GM10248 (cell line): ENCODE measurements around the gene SLAMF1.

Source experiments
- CTCF ChIA-PET: fragments of 300-600 bp; sonication (Branson Sonifier 250); formaldehyde crosslinking; extraction: SDS; loops from one replicate; lab custom pipeline; 2021; ENCODE audit warnings: antibody characterized with exemption; lab: Yijun Ruan, JAX
- POLR2A ChIA-PET: fragments of 350-650 bp; sonication (Branson Sonifier 250); formaldehyde crosslinking; extraction: SDS; loops from one replicate; lab custom pipeline; 2020; ENCODE audit warnings: antibody characterized with exemption; lab: Yijun Ruan, JAX
- DNase-seq: peaks from one replicate; pipeline ENCODE4 v3.0.0; 2012; ENCODE audit errors: extremely low spot score
- CTCF ChIP-seq: IDR thresholded peaks from 2 replicates; pipeline ENCODE4 v1.5.1; 2012; ENCODE audit warnings: mild to moderate bottlenecking, low read depth; ENCODE audit errors: extremely low read depth, missing control alignments, control extremely low read depth

Gene SLAMF1

GRCh38 chr1:160625321-160625720, 21.5 kb downstream of the SLAMF1 start:
- TF ChIP-seq CTCF = no peak
- POLR2A ChIA-PET = no interaction called here

GRCh38 chr1:160624464-160624863, 22.4 kb downstream of the SLAMF1 start:
- no peak for TF ChIP-seq CTCF
- POLR2A ChIA-PET = interaction anchor here (0.7 to 0.8 kb wide), 2 partner anchors 11 to 1528 kb away, joined by 4 to 5 read pairs; no protein-coding TSS in a partner anchor
- DNase-seq = no peak
- CTCF ChIA-PET = interaction anchor here (1.4 to 3.7 kb wide), 3 partner anchors 13 to 51 kb away, joined by 4 to 17 read pairs (median 6); no protein-coding TSS in a partner anchor

More at GRCh38 chr1:160625321-160625720, 21.5 kb downstream of the SLAMF1 start:
- CTCF ChIA-PET = interaction anchor here (0.8 to 3.7 kb wide), 4 partner anchors 12 to 432 kb away, joined by 3 to 17 read pairs (median 5); no protein-coding TSS in a partner anchor
- no peak for DNase-seq

DNA sequence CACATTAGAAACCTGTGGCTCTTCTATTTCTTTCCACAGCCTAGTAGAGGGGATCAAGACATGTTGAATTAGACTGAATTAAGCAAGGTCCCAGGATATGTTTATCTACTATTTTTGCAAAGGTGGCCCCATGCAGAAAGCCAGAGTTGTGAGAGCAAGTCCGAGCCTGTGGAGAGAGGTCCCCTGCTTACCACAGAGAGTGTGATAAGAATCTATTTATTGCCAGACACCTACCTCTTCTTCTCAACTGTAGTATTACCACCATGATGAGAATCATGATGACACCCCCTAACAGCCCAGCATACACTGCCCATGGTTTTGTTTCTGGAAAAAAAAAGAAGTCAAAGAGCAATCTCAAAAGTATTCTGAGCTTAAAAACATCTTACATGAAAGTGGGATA, 23.0 kb downstream of the SLAMF1 start:
- ChIA-PET POLR2A (interaction anchor here (0.7 to 0.8 kb wide), 2 partner anchors 12 to 1529 kb away, joined by 4 to 5 read pairs; no protein-coding TSS in a partner anchor), CTCF (interaction anchor here (1.4 to 3.7 kb wide), 3 partner anchors 13 to 51 kb away, joined by 4 to 17 read pairs (median 6); no protein-coding TSS in a partner anchor)
- TF ChIP-seq CTCF = no peak
- DNase-seq = no peak

DNA sequence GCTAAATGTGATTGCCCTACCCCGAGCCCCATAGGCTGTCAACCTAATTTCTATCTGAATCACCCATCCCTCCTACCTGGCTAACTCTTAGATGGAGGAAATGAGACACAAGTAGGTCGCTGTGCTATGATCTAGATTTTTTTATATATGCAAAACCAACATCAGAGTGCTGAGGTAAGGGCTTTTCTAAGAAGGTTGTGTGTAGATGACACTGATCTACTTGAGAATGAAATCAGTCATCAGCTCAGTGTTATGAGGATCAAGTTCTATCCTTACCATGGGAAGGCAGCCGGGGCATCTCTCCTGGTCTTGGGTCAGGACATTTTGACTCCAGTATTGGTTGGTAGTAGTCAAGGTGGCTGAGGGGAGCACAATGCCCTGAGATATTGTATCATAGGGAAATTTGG, 23.6 kb downstream of the SLAMF1 start:
- CTCF ChIA-PET = interaction anchor here (0.8 to 7.5 kb wide), 3 partner anchors 15 to 195 kb away, joined by 3 to 94 read pairs (median 3); no protein-coding TSS in a partner anchor
- POLR2A ChIA-PET = no interaction called here
- no peak for DNase-seq
- no peak for TF ChIP-seq CTCF

GRCh38 chr1:160622501-160623226, 24.2 kb downstream of the SLAMF1 start:
- CTCF ChIA-PET = interaction anchor here (0.8 to 7.5 kb wide), 6 partner anchors 14 to 329 kb away, joined by 3 to 94 read pairs (median 3); no protein-coding TSS in a partner anchor

More at GRCh38 chr1:160622501-160623226, 24.2 kb downstream of the SLAMF1 start:
- DNase-seq = no peak
- POLR2A ChIA-PET = no interaction called here
- TF ChIP-seq CTCF = no peak
